HG03108 (cell line): ENCODE data around the gene WNT7A.

Experiments used
- ATAC-seq: cut with Tn5 transposase; IDR thresholded peaks from one replicate; pipeline ENCODE4 v1.9.1; 2021; ENCODE audit warnings: moderate library complexity; ENCODE audit not compliant: unreplicated experiment

The WNT7A gene

DNA sequence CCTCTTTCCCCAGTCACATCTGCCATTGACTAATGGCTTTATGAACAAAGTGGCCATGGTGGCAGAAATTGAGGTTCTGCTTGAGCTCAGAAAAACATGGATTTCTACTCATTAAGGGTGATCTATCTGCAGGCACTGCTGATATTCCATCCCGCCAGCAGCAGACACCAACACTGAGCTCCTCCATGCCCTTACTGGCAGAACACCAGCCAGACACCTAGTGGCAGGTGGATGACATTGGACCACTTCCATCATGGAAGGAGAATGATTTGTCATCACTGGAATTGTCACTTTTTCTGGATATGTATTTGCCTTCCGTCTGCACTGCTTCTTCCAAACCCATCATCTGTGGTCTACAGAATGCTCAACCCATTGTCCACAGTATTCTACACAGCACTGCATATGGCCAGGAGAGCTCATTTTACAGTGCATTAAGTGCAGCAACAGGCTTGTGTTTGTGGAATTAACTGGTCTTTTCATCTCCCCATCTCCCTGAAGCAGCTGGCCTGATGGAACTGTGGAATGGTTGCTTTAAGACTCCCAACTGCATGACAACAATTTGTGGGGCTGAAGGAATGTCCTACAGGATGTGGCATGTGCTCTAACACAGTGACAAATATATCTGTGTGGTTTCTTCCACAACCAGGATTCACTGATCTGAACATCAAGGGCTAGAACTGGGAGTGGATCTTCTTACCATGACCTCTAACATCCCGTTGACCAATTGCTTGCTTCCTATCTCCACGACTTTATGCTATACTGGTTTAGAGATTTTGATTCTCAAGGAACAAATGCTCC, 103.4 kb downstream of the WNT7A start:
- no peak for ATAC-seq

DNA sequence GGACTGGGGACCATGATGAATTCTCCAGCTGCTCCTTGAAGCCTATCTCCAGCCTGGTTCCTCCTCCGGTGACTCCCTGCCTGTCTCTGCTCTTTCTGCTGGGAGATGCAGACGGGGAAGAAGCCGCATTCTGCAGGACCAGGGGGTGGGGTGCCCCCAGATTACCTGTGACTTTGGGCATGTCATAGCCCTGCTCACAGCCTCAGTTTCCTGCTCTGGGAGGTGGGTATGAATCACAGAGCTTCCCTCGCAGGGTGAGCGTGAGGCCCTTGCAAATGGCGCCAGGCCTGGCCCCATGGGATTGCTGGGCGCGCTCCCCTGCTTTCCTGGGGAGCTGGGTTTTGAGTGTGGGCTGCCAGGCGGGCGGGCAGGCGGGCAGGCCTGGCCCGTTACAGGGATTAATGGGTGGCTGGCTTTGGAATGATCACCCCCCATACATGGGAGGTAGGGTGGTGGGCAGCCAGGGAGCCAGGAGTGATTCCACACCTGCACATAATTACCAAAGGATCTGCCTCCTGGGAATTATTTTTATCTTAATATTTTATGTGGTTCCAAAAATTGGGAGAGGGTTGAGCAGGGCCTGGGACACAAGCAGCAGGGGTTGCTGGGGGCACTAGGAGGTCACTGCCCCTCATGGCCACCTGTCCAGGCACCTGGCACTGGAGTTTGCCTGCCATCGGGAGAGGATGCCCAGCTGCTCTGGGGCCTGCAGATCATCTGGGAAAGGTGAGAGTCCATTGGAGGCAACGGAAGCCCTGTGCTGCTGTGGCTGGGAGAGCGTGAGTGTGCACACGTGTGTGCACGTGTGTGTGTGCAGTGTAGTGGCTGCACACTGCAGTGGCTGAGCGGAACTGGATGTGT, 106.8 kb downstream of the WNT7A start:
- ATAC-seq = no peak

DNA sequence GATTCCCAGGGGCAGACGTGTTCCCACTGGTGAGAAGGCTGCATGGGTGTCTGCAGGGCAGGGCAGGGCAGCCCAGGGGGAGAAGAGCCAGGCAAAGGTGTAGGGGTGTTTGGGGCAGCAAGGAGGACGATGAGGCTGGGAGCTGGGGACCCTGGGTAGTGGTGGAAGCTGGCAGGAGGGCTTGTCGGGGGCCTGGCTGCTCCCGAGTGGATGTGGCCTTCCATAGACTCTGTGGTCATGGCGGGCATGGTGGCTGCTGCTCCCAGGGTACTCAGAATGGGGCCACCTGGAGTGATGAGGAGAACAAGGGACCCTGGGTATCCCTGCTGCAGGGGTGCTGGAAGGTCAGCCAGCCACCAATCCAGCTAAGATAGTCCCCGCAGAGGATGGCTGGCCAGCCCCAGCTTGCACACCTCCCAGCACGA, 107.5 kb downstream of the WNT7A start:
- no peak for ATAC-seq

DNA sequence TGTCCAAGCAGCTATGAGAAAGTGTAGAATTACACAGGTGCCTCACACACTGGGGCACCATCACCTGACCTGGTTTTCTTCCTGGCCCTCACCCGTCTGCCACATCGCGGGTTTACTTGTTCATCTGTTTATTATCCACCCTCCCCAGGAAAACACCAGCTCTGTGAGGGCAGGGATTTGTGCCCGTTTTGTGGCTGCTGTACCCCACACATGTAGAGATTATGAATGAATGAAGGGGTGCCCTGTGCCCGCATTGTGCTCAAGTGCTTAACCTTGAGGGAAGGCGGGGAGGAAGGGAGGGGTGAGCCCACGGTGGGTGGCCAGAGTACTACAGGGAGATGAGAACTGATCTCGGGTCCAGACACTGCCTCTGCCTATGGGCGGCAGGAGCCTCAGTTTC, 108.4 kb downstream of the WNT7A start:
- no peak for ATAC-seq

DNA sequence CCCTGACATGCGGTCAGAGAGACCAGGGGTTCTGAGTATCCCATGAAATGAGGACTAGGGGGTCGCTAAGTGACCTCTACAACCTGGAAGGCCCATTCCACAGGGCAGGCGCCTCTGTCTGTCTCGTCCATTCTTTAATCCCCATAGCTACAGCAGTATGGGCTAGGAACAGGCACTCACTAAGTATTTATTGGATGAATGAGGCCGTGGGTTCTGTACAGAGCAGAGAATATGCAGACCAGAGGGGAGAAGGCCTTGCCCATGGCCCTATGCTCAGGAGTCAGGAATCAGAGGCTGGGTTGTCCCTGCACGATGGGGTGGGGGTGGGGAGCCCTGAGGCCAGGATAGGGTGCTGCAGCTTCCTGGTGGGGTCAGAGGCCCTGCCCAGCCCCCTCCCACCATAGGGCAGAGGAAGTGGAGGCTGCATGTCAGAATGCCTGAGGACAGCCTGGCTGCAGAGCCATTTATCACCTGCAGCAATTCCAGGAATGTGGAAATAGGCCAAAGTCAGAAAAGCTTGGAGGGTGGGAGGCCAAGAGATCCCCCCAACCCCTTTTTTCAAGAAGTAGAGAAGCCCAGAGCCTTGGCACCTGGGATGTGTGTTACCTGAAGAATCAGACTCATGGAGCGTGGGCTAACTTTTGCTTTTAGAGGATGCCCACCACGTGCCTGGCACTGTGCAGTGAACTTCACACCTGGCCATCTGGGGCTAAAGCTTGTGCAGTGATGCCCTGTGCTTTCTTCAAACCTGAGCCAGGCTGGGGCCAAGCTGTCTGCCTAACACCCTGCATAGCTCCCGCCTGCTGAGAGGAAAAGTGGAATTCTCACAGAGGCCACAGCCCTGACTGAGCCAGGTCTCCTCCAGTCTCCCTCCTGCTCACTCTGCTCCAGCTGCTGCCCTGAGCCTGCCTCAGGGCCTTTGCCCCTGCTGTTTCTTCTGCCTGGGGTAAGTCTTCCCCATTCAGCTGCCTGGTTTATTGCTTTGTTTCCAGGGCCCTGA, 109.4 kb downstream of the WNT7A start:
- ATAC-seq = no peak

DNA sequence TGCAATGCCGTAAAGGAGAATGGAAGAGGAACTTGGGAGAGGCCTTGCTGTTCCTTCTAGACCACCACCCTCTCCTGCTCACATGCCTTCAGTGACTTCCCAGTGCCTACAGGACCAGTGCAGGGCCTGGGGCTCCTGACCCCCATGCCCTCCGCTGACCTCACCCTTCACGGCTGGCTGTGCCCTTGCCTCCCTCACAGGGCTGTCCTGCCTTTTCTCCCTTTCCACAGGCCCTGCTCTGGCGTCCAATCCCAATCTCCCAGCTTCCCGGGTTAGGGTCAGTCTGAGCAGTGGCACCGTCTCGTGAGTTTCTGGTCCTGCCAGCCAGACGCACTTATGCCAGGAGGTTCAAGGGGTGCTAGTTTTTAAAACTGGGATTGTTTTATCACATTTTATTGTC, 110.4 kb downstream of the WNT7A start:
- ATAC-seq = no peak

DNA sequence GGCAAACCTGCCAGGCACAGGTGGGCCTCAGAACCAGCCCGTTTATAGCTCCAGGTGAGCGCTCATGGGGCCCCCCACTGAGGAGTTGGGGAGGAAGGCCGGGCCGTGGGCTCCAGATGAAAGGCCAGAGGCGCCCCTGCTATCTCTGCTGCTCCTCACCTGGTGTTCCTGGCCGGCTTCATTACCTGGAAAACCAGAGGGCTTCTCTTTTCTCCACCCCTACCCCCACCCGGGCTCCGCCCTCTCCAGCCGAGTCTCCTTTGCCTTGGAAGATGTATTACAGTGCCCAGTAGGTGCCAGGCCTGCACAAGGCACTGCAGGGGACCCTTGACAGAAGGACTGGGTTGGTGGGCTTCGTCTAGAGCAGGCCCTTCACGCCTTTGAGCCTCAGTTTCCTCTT, 111.4 kb downstream of the WNT7A start:
- ATAC-seq = no peak

DNA sequence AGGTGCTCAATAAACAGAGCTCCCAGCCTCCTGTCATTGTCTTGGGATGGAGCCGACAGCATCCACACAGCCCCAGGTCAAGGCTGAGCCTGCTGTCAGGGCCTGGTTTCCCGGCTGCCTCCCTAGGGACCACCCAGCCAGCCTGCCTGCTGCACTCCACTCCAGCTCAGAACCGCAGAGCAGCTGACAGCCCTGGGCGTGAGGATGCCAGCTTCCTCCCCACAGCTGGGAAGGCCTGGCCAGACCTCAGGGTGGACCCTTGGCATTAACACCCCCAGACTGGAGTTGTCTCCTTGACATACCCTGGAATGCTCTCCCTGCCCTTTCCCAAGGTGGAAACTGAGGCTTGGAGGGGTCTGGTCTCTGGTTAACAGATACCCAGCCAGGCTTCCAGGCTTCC, 112.0 kb downstream of the WNT7A start:
- ATAC-seq = no peak

DNA sequence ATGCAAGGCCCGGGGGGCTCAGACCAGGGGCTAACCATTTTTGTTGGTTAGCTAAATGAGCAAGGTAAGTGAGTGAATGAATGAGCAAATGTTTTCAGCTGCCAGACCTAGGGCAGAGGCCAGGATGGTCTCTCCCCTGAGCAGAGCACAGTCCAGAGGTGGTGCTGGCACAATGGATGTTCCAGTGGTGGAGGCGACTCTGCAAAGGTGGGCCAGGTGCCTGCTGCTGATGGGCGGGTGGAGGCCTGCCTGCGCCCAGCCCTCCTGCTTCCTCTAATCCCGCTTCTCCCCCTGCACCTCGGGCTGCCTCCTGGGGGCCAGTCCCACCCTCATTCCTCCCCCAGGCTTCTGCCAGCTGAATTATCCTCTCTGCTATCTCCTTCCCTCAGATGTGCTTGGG, 112.8 kb downstream of the WNT7A start:
- no peak for ATAC-seq
